Measurements from ENCODE around the gene SEMA5A. TPM values are rescaled to one million over a fixed set of nuclear protein-coding genes. Genes with fewer than 3 reads are reported as not detected.
A peak's percentile ranks its signal among the peaks of the same experiment; 100 is the strongest.

The SEMA5A gene
- polyA plus RNA-seq, 6 donors from 2014 or later = not detected

GRCh38 chr5:9543311-9543920, 2.5 kb downstream of the SEMA5A start:
- Mint-ChIP-seq H3K4me3 (no peak overlapping the region), H3K36me3 (no peaks in the 10 kb centered on the region), H3K9me3 (peaks cover 0 to 4% (median 0%) of the 10 kb centered on the region in 7 donors), H3K4me1 (peaks cover 4 to 17% (median 9%) of the 10 kb centered on the region in 3 donors), H3K27me3 (peaks cover 21 to 43% (median 24%) of the 10 kb centered on the region in 3 donors), H3K27ac (no peak overlapping the region)
- ATAC-seq (ENCODE audit: low read depth in 2 of 2) = no peak
- DNase-seq = no peak

DNA sequence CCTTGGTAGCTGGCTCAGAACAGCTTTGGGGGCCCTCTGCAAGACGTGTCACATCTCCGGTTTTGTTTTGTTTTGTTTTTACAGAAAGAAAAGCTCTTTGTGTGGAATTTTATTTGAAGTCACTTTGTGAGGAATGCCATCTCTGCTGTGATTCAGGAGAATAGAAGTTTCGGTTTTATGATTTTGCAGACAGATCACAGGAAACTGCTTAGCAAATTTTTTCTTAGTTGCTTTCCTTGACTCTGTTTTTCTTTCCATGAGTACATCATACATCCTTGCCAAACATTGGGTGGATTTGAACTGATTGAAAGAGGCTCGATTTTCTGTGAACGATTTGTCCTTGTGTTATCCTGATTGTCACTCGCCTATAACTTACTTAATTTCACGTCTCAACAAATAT, 5.1 kb downstream of the SEMA5A start:
- Mint-ChIP-seq H3K27me3 (peaks cover 12 to 24% (median 15%) of the 10 kb centered on the region in 3 donors), H3K27ac (no peak overlapping the region), H3K36me3 (no peaks in the 10 kb centered on the region), H3K4me3 (no peak overlapping the region), H3K9me3 (no peaks in the 10 kb centered on the region), H3K4me1 (peaks cover 4 to 9% (median 8%) of the 10 kb centered on the region in 3 donors)
- ATAC-seq (ENCODE audit: low read depth in 2 of 2) = no peak
- no peak for DNase-seq

GRCh38 chr5:9538504-9538903, 7.4 kb downstream of the SEMA5A start:
- H3K36me3 Mint-ChIP-seq = no peaks in the 10 kb centered on the region
- no peak overlapping the region for H3K27ac Mint-ChIP-seq
- no peak overlapping the region for H3K4me3 Mint-ChIP-seq
- DNase-seq (no peak), ATAC-seq (ENCODE audit: low read depth in 2 of 2) (no peak)
- H3K4me1 Mint-ChIP-seq = no peaks in the 10 kb centered on the region
- peaks cover under 1 to 11% (median 5%) of the 10 kb centered on the region in 3 donors for H3K27me3 Mint-ChIP-seq
- peaks cover 0 to 2% (median 0%) of the 10 kb centered on the region in 7 donors for H3K9me3 Mint-ChIP-seq

GRCh38 chr5:9537223-9538141, 8.4 kb downstream of the SEMA5A start:
- H3K27me3 Mint-ChIP-seq = peaks cover 0 to under 1% (median 0%) of the 10 kb centered on the region in 3 donors
- ATAC-seq (ENCODE audit: low read depth in 2 of 2) (no peak), DNase-seq (no peak)
- H3K4me1 Mint-ChIP-seq = no peaks in the 10 kb centered on the region
- H3K4me3 Mint-ChIP-seq = no peak overlapping the region
- H3K36me3 Mint-ChIP-seq = no peaks in the 10 kb centered on the region
- H3K9me3 Mint-ChIP-seq = peaks cover 0 to 2% (median 0%) of the 10 kb centered on the region in 7 donors
- peak overlapping the region in 1 of 6 donors; percentile 89 for H3K27ac Mint-ChIP-seq

DNA sequence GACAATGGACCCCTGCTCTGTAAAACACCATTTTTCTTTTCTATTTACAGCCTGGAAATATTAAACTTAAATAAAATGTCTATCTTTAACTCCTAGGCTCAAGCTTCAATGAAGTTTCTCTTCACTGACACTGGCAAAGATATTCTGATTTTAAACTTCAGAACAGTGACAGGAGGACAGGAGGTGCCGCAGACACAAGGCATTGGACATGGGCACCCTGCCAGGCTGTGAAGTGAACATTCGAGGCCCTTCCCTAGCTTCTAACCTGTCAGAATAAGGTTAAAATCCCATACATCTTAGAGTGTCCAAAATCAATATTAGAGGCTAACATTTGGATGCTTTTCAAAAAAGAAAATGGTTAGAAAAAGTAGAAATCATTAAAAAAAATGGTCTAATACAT, 9.2 kb downstream of the SEMA5A start:
- Mint-ChIP-seq H3K27me3 (no peaks in the 10 kb centered on the region), H3K36me3 (no peaks in the 10 kb centered on the region), H3K9me3 (peaks cover 0 to 2% (median 0%) of the 10 kb centered on the region in 7 donors), H3K27ac (no peak overlapping the region), H3K4me3 (no peak overlapping the region), H3K4me1 (no peaks in the 10 kb centered on the region)
- no peak for ATAC-seq (ENCODE audit: low read depth in 2 of 2)
- no peak for DNase-seq

GRCh38 chr5:9534881-9535517, 10.9 kb downstream of the SEMA5A start:
- no peak overlapping the region for H3K27ac Mint-ChIP-seq
- ATAC-seq (ENCODE audit: low read depth in 2 of 2) (no peak), DNase-seq (no peak)
- H3K4me1 Mint-ChIP-seq = no peaks in the 10 kb centered on the region
- peaks cover 0 to 2% (median 0%) of the 10 kb centered on the region in 7 donors for H3K9me3 Mint-ChIP-seq
- H3K27me3 Mint-ChIP-seq = no peaks in the 10 kb centered on the region
- H3K36me3 Mint-ChIP-seq = no peaks in the 10 kb centered on the region
- no peak overlapping the region for H3K4me3 Mint-ChIP-seq

- H3K4me1 Mint-ChIP-seq = no peaks in the 10 kb centered on the region
- H3K36me3 Mint-ChIP-seq = no peaks in the 10 kb centered on the region
- no peak for ATAC-seq (ENCODE audit: low read depth in 2 of 2)
- H3K9me3 Mint-ChIP-seq = peaks cover 0 to 2% (median 0%) of the 10 kb centered on the region in 7 donors
- no peak overlapping the region for H3K4me3 Mint-ChIP-seq
- no peak for DNase-seq
- no peaks in the 10 kb centered on the region for H3K27me3 Mint-ChIP-seq
- H3K27ac Mint-ChIP-seq = no peak overlapping the region
Measured at GRCh38 chr5:9533562-9534364, 12.1 kb downstream of the SEMA5A start.

- DNase-seq (no peak), ATAC-seq (ENCODE audit: low read depth in 2 of 2) (no peak)
- Mint-ChIP-seq H3K36me3 (no peaks in the 10 kb centered on the region), H3K27me3 (no peaks in the 10 kb centered on the region), H3K4me3 (no peak overlapping the region), H3K27ac (no peak overlapping the region), H3K4me1 (no peaks in the 10 kb centered on the region), H3K9me3 (peaks cover 0 to 2% (median 0%) of the 10 kb centered on the region in 7 donors)
Measured at GRCh38 chr5:9533096-9533495, 12.8 kb downstream of the SEMA5A start.

DNA sequence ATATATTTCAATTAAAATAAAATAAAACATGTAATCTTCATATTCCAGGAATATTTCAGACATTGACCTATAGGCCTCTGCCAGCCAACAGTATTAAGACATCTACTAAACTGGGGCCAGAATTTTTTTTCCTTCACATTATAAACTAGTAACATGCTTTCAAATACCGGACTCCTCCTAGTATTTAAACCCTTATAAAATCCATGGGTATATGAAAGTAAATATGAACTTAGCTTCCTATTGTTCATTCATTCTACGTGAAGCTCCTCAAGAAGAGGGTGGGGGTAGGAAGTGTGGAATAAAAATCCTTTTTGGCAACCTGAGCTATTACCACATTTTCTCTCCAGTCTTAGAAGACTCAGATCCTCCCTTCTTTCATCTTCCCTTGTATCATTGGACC, 16.4 kb downstream of the SEMA5A start:
- Mint-ChIP-seq H3K27me3 (no peaks in the 10 kb centered on the region), H3K36me3 (no peaks in the 10 kb centered on the region), H3K9me3 (peaks cover 0 to 2% (median 0%) of the 10 kb centered on the region in 7 donors), H3K4me1 (no peaks in the 10 kb centered on the region), H3K4me3 (no peak overlapping the region), H3K27ac (no peak overlapping the region)
- DNase-seq = no peak
- ATAC-seq (ENCODE audit: low read depth in 2 of 2) = no peak

DNA sequence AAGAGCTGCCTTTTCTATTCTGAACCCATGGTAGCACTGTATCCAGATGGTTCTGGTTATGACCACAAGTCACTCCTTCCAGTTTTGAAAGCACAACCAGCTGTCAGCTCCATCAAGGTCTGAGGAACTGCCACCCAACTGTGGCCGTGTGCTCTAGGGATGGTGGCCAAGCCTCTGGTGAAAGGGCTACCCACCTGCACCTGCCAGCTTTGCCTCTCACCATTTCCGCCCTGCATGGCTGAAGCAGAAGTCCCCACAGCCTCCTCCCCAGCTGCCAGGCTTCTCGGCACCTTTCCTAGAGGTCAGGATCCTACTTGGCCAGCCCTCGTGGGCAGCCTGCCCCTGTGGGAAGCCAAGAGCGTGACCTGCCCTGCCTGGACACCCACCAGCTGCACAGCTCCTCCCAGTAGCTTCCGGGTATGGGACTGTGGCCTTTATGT, 16.8 kb downstream of the SEMA5A start:
- DNase-seq = no peak
- Mint-ChIP-seq H3K27me3 (no peaks in the 10 kb centered on the region), H3K27ac (no peak overlapping the region), H3K36me3 (no peaks in the 10 kb centered on the region), H3K4me3 (no peak overlapping the region), H3K9me3 (peaks cover 0 to under 1% (median 0%) of the 10 kb centered on the region in 7 donors), H3K4me1 (no peaks in the 10 kb centered on the region)
- no peak for ATAC-seq (ENCODE audit: low read depth in 2 of 2)

DNA sequence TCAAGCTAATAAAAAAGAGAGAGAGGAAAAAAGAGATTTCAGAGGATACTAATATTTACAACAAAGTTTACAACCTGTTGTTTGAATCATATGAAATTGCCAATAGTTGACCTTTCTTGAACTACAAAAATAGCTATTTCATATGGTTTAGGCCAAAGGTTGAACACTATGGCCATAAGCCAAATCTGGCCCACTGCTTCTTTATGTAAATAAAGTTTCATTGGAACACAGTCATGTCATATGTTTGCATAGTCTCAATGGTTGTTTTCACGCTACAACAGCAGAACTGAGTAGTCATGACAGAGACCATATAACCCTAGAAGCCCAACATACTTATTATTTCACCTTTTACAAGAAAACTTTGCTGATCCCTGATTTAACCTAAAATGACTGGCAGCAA, 20.9 kb downstream of the SEMA5A start:
- Mint-ChIP-seq H3K36me3 (no peaks in the 10 kb centered on the region), H3K27ac (no peak overlapping the region), H3K4me3 (no peak overlapping the region), H3K9me3 (peaks cover 0 to 6% (median 0%) of the 10 kb centered on the region in 7 donors), H3K4me1 (no peaks in the 10 kb centered on the region), H3K27me3 (no peaks in the 10 kb centered on the region)
- no peak for ATAC-seq (ENCODE audit: low read depth in 2 of 2)
- no peak for DNase-seq

DNA sequence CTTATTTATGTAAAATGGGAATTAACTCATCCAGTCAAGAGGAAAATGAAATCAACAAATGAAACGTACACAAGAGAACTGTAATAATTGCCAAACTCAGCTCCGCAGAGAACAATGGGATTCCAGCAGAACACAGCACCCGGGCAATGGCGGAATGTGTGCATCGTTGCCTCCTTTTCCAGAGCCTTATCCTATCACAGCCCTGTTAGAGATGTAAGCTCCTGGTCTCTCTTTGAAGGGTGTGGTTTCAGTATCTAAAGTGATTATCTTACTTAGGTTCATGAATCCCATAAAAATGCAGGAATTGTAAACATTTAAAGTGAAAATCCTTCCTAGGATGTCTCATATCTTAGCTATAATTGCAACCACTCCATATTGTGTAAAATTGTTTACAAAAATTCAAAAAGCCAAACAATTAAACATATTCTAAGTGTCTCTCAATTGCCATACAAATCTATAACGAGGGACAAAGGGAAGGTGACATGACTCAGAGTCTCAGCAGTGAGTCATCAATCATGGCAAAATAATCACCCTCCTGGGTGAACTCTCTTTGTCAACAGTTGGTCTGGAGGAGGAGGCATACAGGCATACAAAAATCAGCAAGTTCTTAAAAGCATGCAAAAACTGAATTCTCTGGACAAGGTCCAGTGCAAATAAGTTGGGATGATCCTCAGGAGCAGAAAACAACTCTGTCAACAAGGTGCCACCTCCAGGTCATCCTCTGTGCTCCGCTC, 22.6 kb downstream of the SEMA5A start:
- ATAC-seq (ENCODE audit: low read depth in 2 of 2) (no peak), DNase-seq (no peak)
- Mint-ChIP-seq H3K4me3 (no peak overlapping the region), H3K9me3 (peaks cover 0 to 6% (median 0%) of the 10 kb centered on the region in 7 donors), H3K36me3 (no peaks in the 10 kb centered on the region), H3K4me1 (no peaks in the 10 kb centered on the region), H3K27ac (no peak overlapping the region), H3K27me3 (peaks cover 0 to 4% (median 0%) of the 10 kb centered on the region in 3 donors)
